Measurements from ENCODE around the gene KLHL30.
"Not testable (repeated sequence)": the region's sequence is repeated elsewhere in the genome, so short reads cannot be mapped to it uniquely, and the experiment has no call there.

The KLHL30 gene

GRCh38 chr2:238108423-238109183 is 29.9 kb upstream of the KLHL30 start:
- Mint-ChIP-seq H3K36me3 (ENCODE audit: low read depth) (peaks cover 17% of the 10 kb centered on the region), H3K9me3 (peaks cover 23% of the 10 kb centered on the region), H3K4me3 (no peak overlapping the region), H3K27ac (no peak overlapping the region), H3K27me3 (ENCODE audit: low read depth, poor library complexity) (peaks cover 4% of the 10 kb centered on the region), H3K4me1 (peaks cover 25% of the 10 kb centered on the region)
- DNase-seq = peak; percentile 56
- TF ChIP-seq, protein P1, sequence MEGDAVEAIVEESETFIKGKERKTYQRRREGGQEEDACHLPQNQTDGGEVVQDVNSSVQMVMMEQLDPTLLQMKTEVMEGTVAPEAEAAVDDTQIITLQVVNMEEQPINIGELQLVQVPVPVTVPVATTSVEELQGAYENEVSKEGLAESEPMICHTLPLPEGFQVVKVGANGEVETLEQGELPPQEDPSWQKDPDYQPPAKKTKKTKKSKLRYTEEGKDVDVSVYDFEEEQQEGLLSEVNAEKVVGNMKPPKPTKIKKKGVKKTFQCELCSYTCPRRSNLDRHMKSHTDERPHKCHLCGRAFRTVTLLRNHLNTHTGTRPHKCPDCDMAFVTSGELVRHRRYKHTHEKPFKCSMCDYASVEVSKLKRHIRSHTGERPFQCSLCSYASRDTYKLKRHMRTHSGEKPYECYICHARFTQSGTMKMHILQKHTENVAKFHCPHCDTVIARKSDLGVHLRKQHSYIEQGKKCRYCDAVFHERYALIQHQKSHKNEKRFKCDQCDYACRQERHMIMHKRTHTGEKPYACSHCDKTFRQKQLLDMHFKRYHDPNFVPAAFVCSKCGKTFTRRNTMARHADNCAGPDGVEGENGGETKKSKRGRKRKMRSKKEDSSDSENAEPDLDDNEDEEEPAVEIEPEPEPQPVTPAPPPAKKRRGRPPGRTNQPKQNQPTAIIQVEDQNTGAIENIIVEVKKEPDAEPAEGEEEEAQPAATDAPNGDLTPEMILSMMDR (IDR thresholded peaks at IDR 0.05) = no peak

GRCh38 chr2:238113611-238114010 is 24.9 kb upstream of the KLHL30 start:
- Mint-ChIP-seq H3K27ac (no peak overlapping the region), H3K27me3 (ENCODE audit: low read depth, poor library complexity) (peaks cover 26% of the 10 kb centered on the region), H3K9me3 (peaks cover 38% of the 10 kb centered on the region), H3K36me3 (ENCODE audit: low read depth) (peaks cover 21% of the 10 kb centered on the region), H3K4me1 (peaks cover 12% of the 10 kb centered on the region), H3K4me3 (no peak overlapping the region)
- DNase-seq = no peak
- TF ChIP-seq, protein P1 (IDR thresholded peaks at IDR 0.05) = no peak

- Mint-ChIP-seq H3K27ac (no peak overlapping the region), H3K36me3 (ENCODE audit: low read depth) (peaks cover 21% of the 10 kb centered on the region), H3K9me3 (peaks cover 38% of the 10 kb centered on the region), H3K27me3 (ENCODE audit: low read depth, poor library complexity) (peaks cover 33% of the 10 kb centered on the region), H3K4me3 (no peak overlapping the region), H3K4me1 (peaks cover 4% of the 10 kb centered on the region)
- TF ChIP-seq, protein P1 (IDR thresholded peaks at IDR 0.05) = no peak
- peak; percentile 4 for DNase-seq
These were observed 24.1 kb upstream of the KLHL30 start for GRCh38 chr2:238114331-238114841.

GRCh38 chr2:238114851-238115660 is 23.4 kb upstream of the KLHL30 start:
- no peak for DNase-seq
- Mint-ChIP-seq H3K36me3 (ENCODE audit: low read depth) (peaks cover 21% of the 10 kb centered on the region), H3K4me3 (no peak overlapping the region), H3K4me1 (no peaks in the 10 kb centered on the region), H3K27ac (no peak overlapping the region), H3K27me3 (ENCODE audit: low read depth, poor library complexity) (peaks cover 39% of the 10 kb centered on the region), H3K9me3 (peaks cover 38% of the 10 kb centered on the region)
- TF ChIP-seq, protein P1 (IDR thresholded peaks at IDR 0.05) = no peak

- Mint-ChIP-seq H3K9me3 (peaks cover 38% of the 10 kb centered on the region), H3K36me3 (ENCODE audit: low read depth) (peaks cover 21% of the 10 kb centered on the region), H3K27me3 (ENCODE audit: low read depth, poor library complexity) (peaks cover 40% of the 10 kb centered on the region)
- H3K27ac Mint-ChIP-seq, H3K4me1 Mint-ChIP-seq, H3K4me3 Mint-ChIP-seq, DNase-seq: not testable (repeated sequence)
These were observed 22.8 kb upstream of the KLHL30 start for GRCh38 chr2:238115709-238116108.
